K562 (cell line): Measurements from ENCODE around the gene HMX2. TPM values are rescaled to one million over a fixed set of nuclear protein-coding genes. Genes with fewer than 3 reads are reported as not detected.
A peak's percentile ranks its signal among the peaks of the same experiment; 100 is the strongest.

Experiments
- ARNT ChIP-seq, 2 experiments: fragments of 450-650 bp; IDR thresholded peaks; 2 replicates each; pipeline ENCODE4 v1.6.1; 2016; ENCODE audit warnings: mild to moderate bottlenecking in 1 of 2
- KAT8 ChIP-seq: fragments of 450-650 bp; IDR thresholded peaks from 2 replicates; pipeline ENCODE4 v1.6.1; 2016; ENCODE audit warnings: low read depth, mild to moderate bottlenecking
- KLF6 ChIP-seq: fragments of 250-450 bp; sonication (Bioruptor Pico); IDR thresholded peaks from 2 replicates; pipeline ENCODE4 v1.4.0; 2020; ENCODE audit warnings: mild to moderate bottlenecking, moderate library complexity, borderline replicate concordance
- MAFG ChIP-seq: fragments of 450-650 bp; conservative IDR thresholded peaks from 2 replicates; pipeline ENCODE4 v1.6.1; 2016; ENCODE audit warnings: missing genetic modification characterization, missing compliant biosample characterization
- SIX5 ChIP-seq, 2 experiments: IDR thresholded peaks; 2 replicates each; pipeline ENCODE4 v1.6.1; 2011; ENCODE audit warnings: low read length in 2 of 2, borderline replicate concordance in 1 of 2, low read depth in 1 of 2, mild to moderate bottlenecking in 1 of 2, moderate library complexity in 1 of 2; ENCODE audit not compliant: insufficient read depth in 1 of 2
- SMARCB1 ChIP-seq: IDR thresholded peaks from 2 replicates; pipeline ENCODE4 v1.6.1; 2011; ENCODE audit warnings: improper control_type of control experiment, low read depth; ENCODE audit not compliant: insufficient read length
- SP2 ChIP-seq: IDR thresholded peaks from 2 replicates; pipeline ENCODE4 v1.6.1; 2011; ENCODE audit warnings: mild to moderate bottlenecking, low read depth, low read length, moderate library complexity; ENCODE audit not compliant: poor library complexity, severe bottlenecking; ENCODE audit errors: extremely low read depth
- ZKSCAN1 ChIP-seq: fragments of 150-350 bp; IDR thresholded peaks from 2 replicates; pipeline ENCODE4 v1.6.1; 2016; ENCODE audit warnings: low read depth, low read length
- ZNF444 ChIP-seq: fragments of 250-450 bp; sonication (Bioruptor Pico); IDR thresholded peaks from 2 replicates; pipeline ENCODE4 v1.4.0; 2020; ENCODE audit warnings: mild to moderate bottlenecking, moderate library complexity
- ZNF445 ChIP-seq: fragments of 250-450 bp; sonication (Bioruptor Pico); IDR thresholded peaks from 2 replicates; pipeline ENCODE4 v1.4.0; 2020; ENCODE audit warnings: low read depth, mild to moderate bottlenecking, moderate library complexity
- ZNF785 ChIP-seq: fragments of 250-450 bp; sonication (Bioruptor Pico); IDR thresholded peaks from 2 replicates; pipeline ENCODE4 v1.4.0; 2020; ENCODE audit warnings: mild to moderate bottlenecking
- polyA plus RNA-seq, 8 experiments: library from polyadenylated mRNA; depleted of rRNA in 4 of 8; stranded (reverse) in 5 of 8; unstranded in 3 of 8; fragments of >200 nt; fragmentation: Nextera tagmentation in 2 of 8; fragmentation: Illumina TruSeq in 1 of 8; extraction: Ambion mirVana in 2 of 8; extraction: Trizol in 1 of 8; gene quantifications; 2 replicates each; pipeline versions ENCODE4 v1.2.1 to v1.2.3, GENCODE V29; 2011 to 2014; ENCODE audit warnings: inconsistent platforms in 1 of 8, missing spikeins in 1 of 8
- total RNA-seq, 7 experiments: library from RNA; depleted of rRNA in 6 of 7; stranded (reverse); fragments of >200 nt in 6 of 7; fragmentation: Illumina TruSeq in 2 of 7; extraction: Trizol in 2 of 7; gene quantifications; 2 replicates each; pipeline versions ENCODE4 v1.2.1 to v1.2.3, GENCODE V29; 2011 to 2021; ENCODE audit warnings: low replicate concordance in 1 of 7
- TF ChIP-seq, protein P1 (sequence below): fragments of 250-450 bp; sonication (Bioruptor Pico); IDR thresholded peaks from 2 replicates; pipeline ENCODE4 v1.4.0; 2020; ENCODE audit warnings: mild to moderate bottlenecking
- TF ChIP-seq, protein P2 (sequence below), 3 experiments: fragments of 200-800 bp in 1 of 3; sonication (Bioruptor generic) in 1 of 3; sonication (generic) in 1 of 3; formaldehyde crosslinking in 1 of 3; IDR thresholded peaks; 2 replicates each; pipeline versions ENCODE4 v1.6.1 to v1.8.0; 2016 to 2022; ENCODE audit warnings: mild to moderate bottlenecking in 2 of 3, missing compliant biosample characterization in 2 of 3, missing genetic modification characterization in 2 of 3, missing genetic modification reagents in 1 of 3
- TF ChIP-seq, protein P3 (sequence below): fragments of 250-450 bp; sonication (Bioruptor Pico); IDR thresholded peaks from 2 replicates; pipeline ENCODE4 v1.4.0; 2020
- TF ChIP-seq, protein P4 (sequence below): sonication (generic); formaldehyde crosslinking; IDR thresholded peaks from 2 replicates; pipeline ENCODE4 v1.8.1; 2022; ENCODE audit warnings: missing genetic modification reagents
- TF ChIP-seq, protein P5 (sequence below): fragments of 450-650 bp; IDR thresholded peaks from 2 replicates; pipeline ENCODE4 v1.6.1; 2016

HMX2 gene
- total and polyA plus RNA-seq, 9 of the 15 experiments (the other 6 are each of a cell fraction or from before 2014, with no cell fraction given) = 0.07 to 0.58 (median 0.09) TPM; not detected in 2

DNA sequence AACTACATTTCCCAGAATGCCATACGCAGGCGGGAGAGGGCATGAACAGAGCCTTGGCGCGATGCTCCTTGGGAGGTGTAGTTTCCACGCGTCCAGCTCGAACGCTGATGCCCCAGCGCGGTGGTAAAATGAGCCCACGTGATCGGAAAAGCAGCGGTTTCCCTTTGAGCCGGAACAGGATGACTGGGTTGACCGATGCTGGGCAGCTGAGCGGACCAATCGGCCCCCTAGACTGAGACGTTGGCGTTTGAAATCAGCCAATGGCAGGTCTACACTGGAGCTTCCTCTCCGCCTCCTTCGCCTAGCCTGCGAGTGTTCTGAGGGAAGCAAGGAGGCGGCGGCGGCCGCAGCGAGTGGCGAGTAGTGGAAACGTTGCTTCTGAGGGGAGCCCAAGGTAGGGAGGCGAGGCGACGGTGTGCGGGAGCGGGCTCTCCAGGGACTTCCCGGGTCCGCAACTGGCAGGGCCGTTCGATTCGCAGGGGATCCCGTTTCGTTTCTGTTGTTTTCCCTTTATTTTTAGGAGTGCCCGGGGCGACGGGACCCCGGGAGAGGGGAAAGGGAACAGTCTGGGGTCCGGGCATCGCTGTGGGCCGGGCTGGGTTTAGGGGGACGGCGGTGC is 6.3 kb downstream of the HMX2 start, which contains the start of gene BUB3 (continued):
- TF ChIP-seq SIX5 (IDR thresholded peaks at IDR 0.05; ENCODE audit: borderline replicate concordance in 1 of 2, insufficient read depth in 1 of 2, low read depth in 1 of 2, low read length in 2 of 2) (peak; percentile 91), ARNT (IDR thresholded peaks at IDR 0.05) (no peak), ZNF445 (CRISPR knock-in tag) (no peak), SP2 (peak; percentile 62), ZNF785 (CRISPR knock-in tag) (no peak), ZNF444 (CRISPR knock-in tag) (no peak), ZKSCAN1 (no peak), KAT8 (no peak), MAFG (tag) (no peak), SMARCB1 (no peak), KLF6 (CRISPR knock-in tag) (no peak)
- TF ChIP-seq, protein P1, sequence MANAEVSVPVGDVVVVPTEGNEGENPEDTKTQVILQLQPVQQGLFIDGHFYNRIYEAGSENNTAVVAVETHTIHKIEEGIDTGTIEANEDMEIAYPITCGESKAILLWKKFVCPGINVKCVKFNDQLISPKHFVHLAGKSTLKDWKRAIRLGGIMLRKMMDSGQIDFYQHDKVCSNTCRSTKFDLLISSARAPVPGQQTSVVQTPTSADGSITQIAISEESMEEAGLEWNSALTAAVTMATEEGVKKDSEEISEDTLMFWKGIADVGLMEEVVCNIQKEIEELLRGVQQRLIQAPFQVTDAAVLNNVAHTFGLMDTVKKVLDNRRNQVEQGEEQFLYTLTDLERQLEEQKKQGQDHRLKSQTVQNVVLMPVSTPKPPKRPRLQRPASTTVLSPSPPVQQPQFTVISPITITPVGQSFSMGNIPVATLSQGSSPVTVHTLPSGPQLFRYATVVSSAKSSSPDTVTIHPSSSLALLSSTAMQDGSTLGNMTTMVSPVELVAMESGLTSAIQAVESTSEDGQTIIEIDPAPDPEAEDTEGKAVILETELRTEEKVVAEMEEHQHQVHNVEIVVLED (CRISPR knock-in tag) = no peak
- TF ChIP-seq, protein P2, sequence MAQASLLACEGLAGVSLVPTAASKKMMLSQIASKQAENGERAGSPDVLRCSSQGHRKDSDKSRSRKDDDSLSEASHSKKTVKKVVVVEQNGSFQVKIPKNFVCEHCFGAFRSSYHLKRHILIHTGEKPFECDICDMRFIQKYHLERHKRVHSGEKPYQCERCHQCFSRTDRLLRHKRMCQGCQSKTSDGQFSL (CRISPR knock-in tag; IDR thresholded peaks at IDR 0.05) = no peak
- TF ChIP-seq, protein P2 (tag; IDR thresholded peaks at IDR 0.05) = no peak
- TF ChIP-seq, protein P3, sequence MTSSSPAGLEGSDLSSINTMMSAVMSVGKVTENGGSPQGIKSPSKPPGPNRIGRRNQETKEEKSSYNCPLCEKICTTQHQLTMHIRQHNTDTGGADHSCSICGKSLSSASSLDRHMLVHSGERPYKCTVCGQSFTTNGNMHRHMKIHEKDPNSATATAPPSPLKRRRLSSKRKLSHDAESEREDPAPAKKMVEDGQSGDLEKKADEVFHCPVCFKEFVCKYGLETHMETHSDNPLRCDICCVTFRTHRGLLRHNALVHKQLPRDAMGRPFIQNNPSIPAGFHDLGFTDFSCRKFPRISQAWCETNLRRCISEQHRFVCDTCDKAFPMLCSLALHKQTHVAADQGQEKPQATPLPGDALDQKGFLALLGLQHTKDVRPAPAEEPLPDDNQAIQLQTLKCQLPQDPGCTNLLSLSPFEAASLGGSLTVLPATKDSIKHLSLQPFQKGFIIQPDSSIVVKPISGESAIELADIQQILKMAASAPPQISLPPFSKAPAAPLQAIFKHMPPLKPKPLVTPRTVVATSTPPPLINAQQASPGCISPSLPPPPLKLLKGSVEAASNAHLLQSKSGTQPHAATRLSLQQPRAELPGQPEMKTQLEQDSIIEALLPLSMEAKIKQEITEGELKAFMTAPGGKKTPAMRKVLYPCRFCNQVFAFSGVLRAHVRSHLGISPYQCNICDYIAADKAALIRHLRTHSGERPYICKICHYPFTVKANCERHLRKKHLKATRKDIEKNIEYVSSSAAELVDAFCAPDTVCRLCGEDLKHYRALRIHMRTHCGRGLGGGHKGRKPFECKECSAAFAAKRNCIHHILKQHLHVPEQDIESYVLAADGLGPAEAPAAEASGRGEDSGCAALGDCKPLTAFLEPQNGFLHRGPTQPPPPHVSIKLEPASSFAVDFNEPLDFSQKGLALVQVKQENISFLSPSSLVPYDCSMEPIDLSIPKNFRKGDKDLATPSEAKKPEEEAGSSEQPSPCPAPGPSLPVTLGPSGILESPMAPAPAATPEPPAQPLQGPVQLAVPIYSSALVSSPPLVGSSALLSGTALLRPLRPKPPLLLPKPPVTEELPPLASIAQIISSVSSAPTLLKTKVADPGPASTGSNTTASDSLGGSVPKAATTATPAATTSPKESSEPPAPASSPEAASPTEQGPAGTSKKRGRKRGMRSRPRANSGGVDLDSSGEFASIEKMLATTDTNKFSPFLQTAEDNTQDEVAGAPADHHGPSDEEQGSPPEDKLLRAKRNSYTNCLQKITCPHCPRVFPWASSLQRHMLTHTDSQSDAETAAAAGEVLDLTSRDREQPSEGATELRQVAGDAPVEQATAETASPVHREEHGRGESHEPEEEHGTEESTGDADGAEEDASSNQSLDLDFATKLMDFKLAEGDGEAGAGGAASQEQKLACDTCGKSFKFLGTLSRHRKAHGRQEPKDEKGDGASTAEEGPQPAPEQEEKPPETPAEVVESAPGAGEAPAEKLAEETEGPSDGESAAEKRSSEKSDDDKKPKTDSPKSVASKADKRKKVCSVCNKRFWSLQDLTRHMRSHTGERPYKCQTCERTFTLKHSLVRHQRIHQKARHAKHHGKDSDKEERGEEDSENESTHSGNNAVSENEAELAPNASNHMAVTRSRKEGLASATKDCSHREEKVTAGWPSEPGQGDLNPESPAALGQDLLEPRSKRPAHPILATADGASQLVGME (CRISPR knock-in tag) = no peak
- TF ChIP-seq, protein P4, sequence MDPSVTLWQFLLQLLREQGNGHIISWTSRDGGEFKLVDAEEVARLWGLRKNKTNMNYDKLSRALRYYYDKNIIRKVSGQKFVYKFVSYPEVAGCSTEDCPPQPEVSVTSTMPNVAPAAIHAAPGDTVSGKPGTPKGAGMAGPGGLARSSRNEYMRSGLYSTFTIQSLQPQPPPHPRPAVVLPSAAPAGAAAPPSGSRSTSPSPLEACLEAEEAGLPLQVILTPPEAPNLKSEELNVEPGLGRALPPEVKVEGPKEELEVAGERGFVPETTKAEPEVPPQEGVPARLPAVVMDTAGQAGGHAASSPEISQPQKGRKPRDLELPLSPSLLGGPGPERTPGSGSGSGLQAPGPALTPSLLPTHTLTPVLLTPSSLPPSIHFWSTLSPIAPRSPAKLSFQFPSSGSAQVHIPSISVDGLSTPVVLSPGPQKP (CRISPR knock-in tag) = no peak
- TF ChIP-seq, protein P5, sequence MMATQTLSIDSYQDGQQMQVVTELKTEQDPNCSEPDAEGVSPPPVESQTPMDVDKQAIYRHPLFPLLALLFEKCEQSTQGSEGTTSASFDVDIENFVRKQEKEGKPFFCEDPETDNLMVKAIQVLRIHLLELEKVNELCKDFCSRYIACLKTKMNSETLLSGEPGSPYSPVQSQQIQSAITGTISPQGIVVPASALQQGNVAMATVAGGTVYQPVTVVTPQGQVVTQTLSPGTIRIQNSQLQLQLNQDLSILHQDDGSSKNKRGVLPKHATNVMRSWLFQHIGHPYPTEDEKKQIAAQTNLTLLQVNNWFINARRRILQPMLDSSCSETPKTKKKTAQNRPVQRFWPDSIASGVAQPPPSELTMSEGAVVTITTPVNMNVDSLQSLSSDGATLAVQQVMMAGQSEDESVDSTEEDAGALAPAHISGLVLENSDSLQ = peak; percentile 99
